Activated CD8-positive, alpha-beta memory T cell treated with anti-CD3 and anti-CD28 coated beads, Interleukin-2, amount 50 U/mL, for 4 hours (primary cell): ENCODE measurements around the gene MFRP.
A peak's percentile ranks its signal among the peaks of the same experiment; 100 is the strongest.

ENCODE experiments used
- DNase-seq: peaks from one replicate; pipeline ENCODE4 v3.0.0-alpha.2; 2020

Gene MFRP

DNA sequence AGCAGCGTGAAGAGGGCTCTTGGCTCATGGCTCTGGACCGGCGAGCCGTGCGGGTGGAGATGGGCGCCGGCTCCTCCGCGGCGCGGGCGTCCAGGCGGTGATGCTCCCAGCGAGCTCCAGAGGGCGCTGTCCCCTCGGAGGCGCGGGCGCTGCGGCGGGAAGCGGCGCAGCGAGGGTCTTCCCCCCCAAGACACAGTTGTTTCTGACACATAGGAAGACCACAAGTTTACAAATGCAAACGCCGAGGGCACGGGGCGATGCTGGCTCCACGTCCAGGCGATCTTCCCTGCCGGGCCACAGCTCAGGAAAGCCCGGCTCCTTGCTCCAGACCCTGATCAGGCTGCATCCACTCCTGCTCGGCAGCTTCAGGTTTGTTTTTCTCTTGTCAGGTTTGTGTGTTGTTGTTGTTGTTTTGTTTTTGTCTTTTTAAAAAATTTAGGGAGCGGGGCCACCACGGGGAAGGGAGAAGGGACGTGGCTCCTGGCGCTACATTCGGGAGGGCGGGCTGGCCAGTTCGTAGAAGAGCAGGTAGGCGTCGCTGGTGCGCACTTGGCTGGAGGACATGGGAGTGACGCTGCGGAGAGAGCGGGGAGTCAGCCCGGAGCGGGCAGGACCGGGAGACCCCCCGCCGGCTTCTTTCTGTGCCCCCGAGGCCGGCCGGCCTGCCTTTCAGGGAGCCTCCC, 10.0 kb upstream of the MFRP start:
- peak; percentile 71 for DNase-seq

DNA sequence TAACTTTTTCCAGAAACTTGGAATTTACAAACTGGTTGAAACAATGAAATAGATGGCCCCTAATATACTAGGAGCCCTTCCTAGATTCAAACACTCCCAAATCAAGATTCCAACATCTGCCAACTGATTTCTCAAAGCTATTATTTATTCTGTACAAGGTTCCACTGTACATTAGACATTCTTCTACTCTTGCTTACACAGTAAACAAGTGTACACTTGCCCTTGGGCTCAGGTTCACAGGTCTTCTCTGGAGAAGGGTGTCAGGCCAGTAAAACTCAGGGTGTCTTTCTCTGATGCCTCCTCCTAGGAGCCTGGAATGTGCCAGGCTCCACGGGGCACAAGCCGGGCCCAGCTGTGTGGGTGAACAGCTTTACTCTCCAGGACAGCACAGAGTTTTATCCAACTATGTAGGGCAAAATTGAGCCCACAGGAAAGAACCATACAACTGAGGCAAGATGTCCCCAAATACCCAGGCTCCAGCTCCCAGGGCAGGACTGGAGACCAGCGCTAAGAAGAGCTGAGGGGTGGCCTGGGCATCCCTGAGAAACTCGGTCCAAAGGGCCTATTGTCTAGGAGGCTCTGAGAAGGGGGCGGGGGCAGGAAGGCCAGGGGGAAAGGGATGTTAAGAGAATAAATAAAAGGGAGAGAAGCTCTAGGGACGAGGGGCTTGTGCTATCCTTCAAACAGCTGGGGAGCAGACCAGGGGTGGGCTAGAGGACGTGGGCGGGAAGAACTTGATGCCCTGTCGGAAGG, 8.8 kb upstream of the MFRP start:
- DNase-seq: no peak

DNA sequence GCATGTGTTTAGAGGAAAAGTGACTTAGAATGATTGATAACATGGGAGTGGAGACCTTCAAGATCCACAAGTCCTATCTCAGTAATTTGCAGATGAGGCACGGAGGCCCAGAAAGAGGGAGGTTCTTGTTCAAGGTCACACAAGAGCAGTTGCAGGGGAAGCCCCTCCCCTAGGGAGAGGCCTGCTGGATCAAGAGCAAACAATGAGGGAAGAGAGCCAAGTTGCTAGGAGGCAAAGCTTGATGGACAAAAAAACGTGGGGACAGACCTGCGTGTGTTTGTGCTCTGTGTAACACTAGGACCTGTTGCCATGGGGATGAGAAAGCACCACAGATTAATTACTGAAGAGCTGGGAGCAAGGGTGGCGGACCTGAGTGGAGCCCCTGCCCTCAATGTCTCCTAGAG, 6.4 kb upstream of the MFRP start:
- DNase-seq: no peak

DNA sequence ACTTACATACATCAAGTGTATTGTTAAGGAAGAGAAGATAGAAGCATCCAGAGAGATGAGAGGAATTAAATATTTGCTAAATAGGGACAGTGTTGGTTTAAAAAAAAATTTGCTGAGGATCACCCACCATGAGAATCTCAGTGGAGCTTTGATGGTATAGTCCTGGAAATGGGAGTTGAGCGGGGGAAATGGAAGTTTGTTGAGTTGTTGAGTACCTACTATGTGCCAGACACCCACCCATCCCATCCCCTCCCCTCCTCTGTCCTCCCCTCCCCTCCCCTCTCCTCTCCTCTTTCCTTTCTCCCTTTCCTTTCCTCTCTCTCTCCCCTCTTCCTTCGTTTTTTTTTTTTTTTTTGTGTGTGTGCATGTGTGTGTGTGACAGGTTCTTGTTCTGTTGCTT, 4.7 kb upstream of the MFRP start:
- no peak for DNase-seq

DNA sequence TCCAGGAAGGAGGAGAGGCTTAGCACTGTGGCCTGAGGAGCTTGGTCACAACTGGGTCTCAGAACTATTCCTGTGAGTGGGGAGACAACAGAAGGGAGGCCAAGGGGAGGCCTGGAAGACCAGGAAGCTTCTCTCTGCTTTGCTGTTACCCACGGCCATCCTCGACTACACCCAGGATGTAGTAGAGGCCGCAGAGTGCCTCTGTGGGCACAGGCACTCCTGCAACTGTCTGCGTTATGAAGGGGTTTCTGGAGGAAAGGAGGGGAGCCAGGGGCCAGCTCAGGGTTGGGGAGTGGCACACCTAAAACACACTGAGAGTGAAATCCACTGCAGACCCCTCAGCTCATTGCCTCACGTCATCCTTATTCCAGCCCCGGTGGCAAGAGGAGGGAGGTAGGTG, 3.8 kb upstream of the MFRP start:
- no peak for DNase-seq

DNA sequence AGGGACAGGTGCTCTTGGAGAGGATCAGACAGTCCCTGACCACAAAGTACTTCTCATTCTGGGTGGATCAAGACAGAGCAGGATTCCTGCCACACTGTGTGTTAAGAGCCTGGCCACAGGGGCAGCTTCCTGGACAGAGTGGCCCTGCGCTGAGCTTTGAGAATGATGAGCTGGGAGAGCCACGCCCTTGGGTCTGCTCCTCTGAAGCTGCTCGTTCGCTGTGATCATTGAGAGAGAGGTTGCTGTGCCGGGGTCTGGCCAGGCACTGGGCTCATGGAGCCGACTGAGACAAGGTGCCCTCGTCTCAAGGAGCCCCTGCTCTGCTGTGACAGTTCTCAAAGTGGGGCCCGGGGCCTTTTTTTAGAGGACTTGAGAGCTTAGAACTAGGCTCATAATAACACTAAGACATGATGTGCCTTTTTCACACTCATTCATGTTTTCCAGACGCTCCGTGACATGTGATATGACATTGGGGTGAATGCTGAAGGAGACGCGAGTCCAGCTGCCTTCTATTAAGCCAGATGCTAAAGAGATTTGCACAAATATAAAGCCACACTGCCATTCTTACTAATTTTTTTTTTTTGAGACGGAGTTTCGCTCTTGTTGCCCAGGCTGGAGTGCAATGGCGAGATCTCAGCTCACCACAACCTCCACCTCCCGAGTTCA, 1.6 kb upstream of the MFRP start:
- DNase-seq: no peak

DNA sequence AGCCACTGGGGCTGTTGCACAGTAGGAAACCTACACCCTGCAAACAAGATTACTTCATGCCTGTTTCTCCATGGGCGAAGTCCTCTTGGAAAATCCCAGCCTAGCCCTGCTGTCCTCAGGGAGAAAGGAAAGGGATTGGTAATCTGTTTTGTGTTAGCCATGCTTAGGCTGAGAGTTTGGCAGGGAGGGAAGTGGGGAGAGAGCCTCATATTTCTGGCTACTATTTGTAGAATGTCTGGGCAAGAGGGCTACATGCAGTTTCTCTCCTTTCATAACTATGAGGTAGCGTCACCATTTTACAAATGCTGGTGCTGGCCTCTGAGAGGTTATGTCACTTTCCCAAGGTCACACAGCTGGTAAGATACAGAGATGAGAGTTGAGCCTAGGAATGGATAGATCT, 737 bp upstream of the MFRP start:
- DNase-seq: no peak

DNA sequence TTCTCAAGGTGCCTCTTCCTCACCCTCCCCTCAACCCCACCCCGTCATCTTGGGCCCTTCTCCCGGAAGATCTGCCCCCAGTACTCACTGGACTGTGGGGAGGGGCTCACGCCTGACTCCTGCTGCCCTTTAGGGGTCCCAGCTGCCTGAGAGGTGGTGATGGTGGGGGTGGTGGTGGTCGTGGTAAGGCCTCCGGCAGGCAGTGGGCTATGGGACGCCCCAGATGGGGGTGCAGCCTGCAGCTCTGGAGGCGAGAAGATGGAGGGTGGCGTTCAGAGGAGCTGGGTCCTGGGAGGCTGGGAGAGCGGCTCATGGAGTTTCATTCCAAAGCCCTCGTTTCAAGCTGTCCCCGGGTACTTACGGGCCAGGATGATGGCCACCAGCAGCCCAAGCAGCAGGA, 820 bp downstream of the MFRP start:
- no peak for DNase-seq

DNA sequence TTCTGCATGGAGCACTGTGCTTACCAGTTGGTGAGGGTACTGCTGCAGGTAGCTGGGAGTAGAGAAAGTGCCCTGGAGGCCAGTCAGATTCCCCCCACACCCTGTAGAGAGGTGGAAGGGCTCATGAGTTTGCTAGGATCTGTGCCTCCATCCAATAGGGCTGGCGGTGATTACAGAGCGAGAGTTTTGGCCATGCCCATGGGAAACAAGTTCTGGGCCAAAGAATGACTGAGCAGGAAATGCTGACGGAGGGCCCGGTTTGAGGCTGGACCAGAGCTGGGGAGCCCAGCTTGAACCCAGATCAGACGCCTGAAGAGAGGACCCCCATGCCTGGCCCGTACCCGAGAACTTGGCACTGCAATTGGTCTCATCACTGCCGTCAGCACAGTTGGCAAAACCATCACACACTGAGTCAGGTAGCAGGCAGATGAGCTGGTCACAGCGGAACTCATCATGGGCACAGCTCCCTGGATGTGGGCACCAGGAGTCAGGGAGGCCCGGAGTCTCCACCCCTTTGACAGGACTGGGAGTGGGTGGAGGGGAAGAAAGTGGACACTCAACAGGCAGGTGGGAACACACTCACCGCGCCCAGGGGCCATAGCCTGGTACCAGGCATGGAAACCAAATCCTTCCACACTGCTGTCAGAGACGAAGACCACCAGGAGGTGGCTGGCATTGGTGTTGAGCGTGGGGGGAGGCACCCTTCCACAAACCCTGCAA, 2.1 kb downstream of the MFRP start:
- DNase-seq: no peak

DNA sequence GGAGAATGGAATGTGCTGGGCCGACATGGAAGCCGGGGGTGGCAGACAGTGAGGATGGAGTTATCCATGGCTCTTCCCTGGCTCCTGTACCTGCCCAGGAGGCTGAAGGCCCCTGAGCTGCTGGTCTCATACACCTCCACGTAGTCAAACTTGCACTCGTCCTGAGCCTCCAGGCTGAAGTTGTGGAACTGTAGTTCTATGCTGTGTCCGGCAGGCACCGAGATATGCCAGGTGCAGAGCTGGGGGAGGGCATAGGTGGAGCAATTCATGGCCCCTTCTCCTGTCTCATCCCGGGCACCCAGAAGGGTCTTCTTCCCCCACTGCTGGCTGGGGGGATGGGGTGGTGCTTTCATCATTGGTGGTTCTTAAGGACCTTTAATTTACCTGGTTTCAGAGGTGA, 2.8 kb downstream of the MFRP start:
- no peak for DNase-seq

DNA sequence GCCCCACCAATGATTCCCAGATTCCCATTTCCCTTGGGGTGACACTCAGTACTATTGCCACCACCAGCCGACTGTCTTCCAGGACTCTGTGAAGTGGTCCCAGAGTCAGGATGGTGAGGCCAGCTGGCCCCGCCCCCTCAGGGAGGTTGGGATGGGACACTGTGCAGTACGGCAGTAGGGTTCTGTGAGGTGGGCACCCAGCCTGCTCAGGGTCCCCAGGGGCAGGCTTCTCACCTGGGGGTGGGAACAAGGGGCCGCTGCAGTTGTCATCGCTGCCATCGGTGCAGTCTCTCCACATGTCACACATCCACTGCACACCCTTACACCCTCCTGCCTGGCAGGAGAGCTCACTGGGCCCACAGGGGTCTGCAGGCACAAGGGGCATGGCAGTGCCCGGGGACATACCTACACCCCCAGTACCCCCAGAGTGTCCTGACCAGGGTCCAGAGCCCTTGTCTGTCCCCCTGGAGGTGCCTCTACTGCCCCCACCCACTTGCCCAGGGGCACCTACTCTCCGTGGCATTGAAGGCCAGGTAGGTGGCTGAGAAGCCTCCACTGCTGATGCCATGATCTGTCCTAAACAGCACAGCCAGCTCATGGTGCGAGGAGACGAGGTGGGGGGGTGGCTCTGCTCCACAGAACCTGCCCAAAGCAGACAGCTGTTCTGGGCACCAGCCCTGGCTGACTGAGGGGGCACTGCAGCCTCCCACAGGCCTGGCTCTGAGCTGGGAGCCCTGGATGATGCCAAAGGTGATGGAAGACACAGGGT, 4.0 kb downstream of the MFRP start:
- DNase-seq: no peak

DNA sequence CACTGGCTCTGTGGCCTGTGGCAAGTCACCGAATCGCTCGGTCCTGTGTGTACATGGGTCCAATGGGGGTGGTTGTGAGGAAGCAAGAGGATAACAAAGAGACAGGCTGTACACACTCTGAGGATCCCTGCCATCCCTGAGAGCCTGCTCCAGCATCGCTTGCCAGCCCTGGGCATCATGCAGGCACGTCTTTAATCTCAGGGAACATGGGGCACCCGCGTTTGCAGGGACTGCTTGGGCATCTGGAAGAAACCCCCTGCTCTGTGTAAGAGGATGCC, 4.5 kb downstream of the MFRP start:
- no peak for DNase-seq

DNA sequence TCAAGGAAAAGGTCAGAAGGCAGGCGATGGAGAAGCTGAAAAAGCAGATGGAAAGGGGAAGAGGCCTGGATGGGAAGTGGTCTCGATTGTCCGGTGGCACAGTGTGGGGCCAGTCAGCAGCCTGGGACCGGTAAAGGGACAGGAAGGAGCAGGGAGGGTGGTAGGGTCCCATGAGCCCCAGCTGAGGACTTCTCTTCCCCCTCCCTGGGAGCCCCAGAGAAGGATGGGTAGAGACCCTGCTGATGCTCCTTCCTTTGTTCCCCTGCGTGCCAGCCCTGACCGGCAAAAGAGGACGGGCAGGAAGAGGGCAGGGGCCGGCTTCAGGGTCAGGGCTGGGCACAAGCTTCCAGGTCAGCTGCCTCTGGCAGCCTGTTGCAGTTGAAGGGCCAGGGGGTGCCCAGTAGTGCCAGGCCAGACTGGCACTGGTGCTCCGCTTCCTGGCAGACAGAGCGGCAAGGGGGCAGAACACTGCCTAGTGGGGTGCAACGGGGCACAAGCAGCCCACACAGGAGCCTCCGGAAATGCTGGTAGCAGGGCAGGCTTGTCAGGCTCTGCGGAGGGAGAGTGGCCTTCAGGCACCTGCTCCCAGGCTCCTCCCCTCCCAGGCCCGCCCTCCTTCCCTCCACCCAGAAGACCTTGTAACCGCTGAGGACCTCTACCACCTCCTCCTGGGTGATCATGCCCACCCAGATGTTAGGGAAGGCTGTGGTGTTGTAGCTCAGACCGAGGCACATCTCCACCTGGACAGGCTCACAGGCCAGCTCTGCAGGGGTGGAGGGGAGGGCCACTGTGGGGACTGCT, 5.1 kb downstream of the MFRP start:
- DNase-seq: no peak

DNA sequence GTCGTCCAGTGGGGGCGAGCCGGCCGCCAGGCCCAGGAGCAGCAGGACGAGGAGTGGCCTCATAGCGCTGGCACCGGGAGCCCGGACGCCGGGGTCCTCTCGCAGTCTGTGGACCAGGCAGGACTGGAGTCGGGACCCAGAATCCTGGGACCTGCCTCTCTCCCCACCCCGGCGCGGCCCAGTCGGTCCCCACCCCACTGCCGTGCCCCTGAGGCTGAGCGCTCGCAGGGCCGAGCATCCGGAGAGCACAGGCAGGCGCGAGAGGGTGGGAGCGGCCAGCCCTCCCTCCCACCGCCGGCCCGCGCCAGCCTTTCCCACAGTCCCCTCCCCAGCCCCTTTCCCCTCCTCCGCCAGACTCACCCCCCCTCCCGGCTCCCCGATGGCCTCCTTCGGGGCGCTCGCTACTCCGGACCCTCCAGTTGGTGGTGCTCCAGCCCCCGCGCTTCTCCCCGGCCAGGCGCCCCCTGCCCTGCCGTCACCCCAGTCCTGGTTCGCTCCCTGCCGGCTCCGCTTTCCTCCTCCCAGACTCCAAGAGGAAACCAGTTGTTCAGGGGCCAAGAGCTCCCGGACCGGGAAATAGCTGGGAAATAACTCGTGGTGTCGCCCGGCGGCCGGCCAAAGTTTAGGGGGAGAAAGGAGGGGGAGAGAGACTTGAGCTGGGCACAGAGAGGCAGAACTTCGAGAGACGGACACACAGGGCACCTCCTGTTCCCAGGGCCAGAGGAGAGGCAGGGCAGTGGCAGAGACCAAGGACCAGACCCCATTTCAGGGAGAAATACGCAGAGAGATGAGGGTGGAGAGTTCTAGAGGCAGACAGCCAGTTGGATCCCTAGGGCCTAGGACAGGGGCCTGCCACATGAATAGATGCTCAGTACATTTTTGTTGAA, 5.9 kb downstream of the MFRP start, which contains the start of gene C1QTNF5:
Gene C1QTNF5 (minus strand): TSS at position 549 of the 887 bp plus-strand sequence. CDS start 486 bp downstream, at position 63.
- DNase-seq: no peak

DNA sequence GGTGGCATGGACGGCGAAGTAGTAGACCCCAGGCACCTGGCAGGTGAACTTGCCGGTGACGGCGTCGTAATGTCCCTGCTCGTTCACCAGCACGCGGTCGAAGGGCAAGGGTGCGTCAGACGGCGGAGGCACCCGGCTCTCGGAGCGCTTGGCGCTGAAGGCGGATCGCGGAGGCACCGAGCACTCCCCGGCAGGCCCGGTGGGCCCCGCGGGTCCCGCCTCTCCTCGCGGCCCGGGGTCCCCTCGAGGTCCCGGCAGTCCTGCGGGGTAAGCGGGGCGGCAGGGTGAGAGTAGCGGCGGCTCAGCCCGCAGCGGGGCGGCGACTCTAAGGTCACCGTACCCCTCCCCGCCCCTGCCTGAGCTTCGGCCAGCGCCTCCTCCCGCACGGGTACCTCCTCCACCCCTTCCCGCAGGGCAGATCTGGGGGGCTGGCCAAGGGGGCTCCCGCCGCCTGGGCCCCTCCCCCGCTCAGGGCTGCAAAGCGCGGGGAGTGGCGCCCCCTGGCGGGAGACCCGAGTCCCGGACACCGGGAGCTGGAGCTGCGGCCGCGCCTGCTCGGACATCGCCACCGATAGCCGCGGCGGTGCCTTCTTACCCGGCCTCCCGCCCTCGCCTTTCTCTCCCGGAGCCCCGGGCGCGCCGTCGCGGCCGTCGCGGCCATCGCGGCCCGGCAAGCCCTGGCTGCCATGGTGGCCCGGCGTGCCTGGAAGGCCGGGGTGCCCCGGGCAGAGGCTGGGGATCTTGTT, 6.7 kb downstream of the MFRP start:
- no peak for DNase-seq

DNA sequence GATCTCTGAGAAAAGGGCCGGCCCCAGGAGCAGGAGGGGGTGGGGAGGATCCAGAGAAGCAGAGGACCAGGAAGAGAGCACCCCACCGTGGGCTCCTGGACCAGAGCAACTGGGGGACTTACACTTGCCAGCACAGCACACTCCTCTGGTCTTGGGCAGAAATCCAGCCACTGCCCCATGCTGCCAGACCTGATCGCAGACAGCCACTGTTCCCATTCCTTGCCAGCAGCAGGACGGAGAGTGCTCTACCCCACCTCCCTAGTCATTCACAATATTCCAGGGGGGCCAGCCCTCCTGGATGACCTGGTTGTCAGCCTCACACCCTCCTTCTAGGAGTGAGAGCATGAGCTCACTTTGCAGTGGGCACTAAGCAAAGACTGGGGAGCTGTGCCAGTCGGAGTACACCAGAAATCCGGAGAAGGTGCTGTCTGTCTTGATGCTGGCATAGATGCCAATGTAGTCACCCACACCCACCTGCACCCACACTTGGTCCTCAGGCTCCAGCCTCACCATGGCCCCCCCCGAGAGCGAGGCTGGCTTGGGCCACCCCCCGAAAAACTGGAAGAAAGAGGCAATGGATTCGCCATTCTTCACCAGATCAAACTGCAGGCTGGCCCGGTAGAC, 7.4 kb downstream of the MFRP start:
- no peak for DNase-seq

DNA sequence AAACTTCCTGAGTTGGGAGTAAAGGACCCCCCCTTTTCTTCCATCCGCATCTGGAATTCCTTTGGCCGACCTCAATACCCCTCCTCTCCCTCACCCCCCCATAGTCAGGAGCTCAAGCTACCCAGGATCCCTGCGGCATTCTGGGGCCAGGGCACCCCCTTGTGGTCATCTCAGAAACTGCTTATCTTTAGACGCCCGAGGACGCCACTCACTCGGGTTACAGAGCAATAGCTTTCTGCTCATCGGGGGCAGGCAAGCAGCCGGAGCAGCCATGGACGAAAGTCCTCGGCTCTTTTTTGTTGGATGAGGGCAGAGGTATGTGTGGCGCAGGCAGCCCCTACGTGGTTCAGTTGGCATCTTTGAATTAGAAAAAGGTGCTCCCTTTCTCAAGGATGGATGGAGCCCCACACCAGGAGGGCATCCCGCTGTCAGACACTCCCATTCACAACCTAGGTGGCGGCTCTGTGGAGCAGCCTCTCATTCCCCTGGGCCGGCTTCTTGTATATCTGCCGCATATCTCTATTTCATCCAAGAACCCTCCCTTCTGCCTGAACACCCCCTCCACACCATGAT, 8.1 kb downstream of the MFRP start:
- DNase-seq: peak; percentile 66

DNA sequence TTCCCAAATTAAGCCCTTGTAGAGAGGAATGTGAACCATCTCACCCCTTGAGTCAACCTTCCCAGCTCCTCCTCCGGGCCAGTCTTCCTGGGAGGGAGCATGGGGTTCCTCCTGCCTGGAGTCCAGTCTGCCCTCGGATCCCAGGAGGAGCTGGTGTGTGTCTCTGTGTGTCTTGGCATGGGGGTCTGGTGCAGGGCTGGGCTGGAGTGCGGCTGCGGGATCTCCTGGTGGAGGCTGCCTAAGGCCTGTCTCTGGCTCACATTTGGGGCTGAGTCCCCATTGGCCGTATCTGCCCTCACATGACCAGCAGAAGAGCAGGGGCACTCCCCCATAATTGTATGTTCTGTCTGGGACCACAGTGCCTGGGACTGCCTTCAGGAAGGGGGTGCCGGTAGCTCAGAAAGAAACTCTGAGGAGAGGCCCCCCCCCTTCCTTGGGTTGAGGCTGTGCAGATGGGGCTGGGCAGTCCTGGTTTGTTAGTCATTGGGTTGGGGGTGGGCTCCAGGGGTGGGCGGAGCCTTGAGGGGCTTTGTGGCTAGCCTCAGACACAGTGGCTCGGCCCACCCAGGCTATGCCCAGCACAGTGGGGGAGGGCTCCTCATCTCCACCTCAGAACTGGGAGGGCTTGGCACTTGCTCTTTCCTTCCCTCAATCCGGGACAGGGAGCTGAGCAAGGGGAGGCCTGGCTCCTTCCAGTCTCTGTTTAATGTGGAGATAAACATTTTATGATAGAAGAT, 8.8 kb downstream of the MFRP start:
- no peak for DNase-seq
